ENCODE results near the gene TLE7.

TLE7 gene

GRCh38 chr16:71412270-71413160 lies 29.3 kb downstream of the TLE7 start:
- no peak for DNase-seq

- no peak for DNase-seq
Measured at GRCh38 chr16:71410146-71410545, 31.7 kb downstream of the TLE7 start.

- DNase-seq: no peak
Measured at GRCh38 chr16:71409011-71409775, 32.7 kb downstream of the TLE7 start.

- DNase-seq: no peak
Measured at GRCh38 chr16:71408536-71408935, 33.3 kb downstream of the TLE7 start.

- DNase-seq: no peak
Measured at GRCh38 chr16:71407731-71408130, 34.1 kb downstream of the TLE7 start.

- DNase-seq: no peak
Measured at GRCh38 chr16:71406724-71407123, 35.1 kb downstream of the TLE7 start.

GRCh38 chr16:71406316-71406715 lies 35.5 kb downstream of the TLE7 start:
- DNase-seq: no peak

- no peak for DNase-seq
Measured at GRCh38 chr16:71404364-71404763, 37.5 kb downstream of the TLE7 start.

- no peak for DNase-seq
Measured at GRCh38 chr16:71402674-71403073, 39.2 kb downstream of the TLE7 start.

GRCh38 chr16:71402007-71402406 lies 39.8 kb downstream of the TLE7 start:
- DNase-seq: no peak

GRCh38 chr16:71399801-71400563 lies 41.9 kb downstream of the TLE7 start:
- no peak for DNase-seq

- no peak for DNase-seq
Measured at GRCh38 chr16:71396594-71396993, 45.3 kb downstream of the TLE7 start.

GRCh38 chr16:71389330-71389729 lies 52.5 kb downstream of the TLE7 start:
- DNase-seq: no peak

- DNase-seq: no peak
Measured at GRCh38 chr16:71387045-71387871, 54.6 kb downstream of the TLE7 start.

- DNase-seq: no peak
Measured at GRCh38 chr16:71384073-71384724, 57.7 kb downstream of the TLE7 start.

- no peak for DNase-seq
Measured at GRCh38 chr16:71383054-71383773, 58.6 kb downstream of the TLE7 start.

- no peak for DNase-seq
Measured at GRCh38 chr16:71380831-71381230, 61.0 kb downstream of the TLE7 start.
